Neuronal stem cell (in vitro differentiated cells): ENCODE results near the gene FUT7.
A peak's percentile ranks its signal among the peaks of the same experiment; 100 is the strongest.

Experiments used
- DNase-seq: peaks from one replicate; pipeline ENCODE4 v3.0.0-alpha.2; 2013; ENCODE audit warnings: low spot score
- H2AFZ ChIP-seq: one replicate; pipeline ENCODE4 v1.6.1; 2013; ENCODE audit warnings: mild to moderate bottlenecking, low read length, inconsistent platforms
- H2AK5ac ChIP-seq: 2 replicates; pipeline ENCODE4 v1.6.1; 2013; ENCODE audit warnings: low read depth, mild to moderate bottlenecking, inconsistent platforms, low read length, moderate library complexity, mixed read lengths
- H2BK120ac ChIP-seq: 2 replicates; pipeline ENCODE4 v1.6.1; 2013; ENCODE audit warnings: low read depth, mild to moderate bottlenecking, inconsistent platforms, low read length, moderate library complexity, mixed read lengths
- H2BK12ac ChIP-seq: one replicate; pipeline ENCODE4 v1.6.1; 2013; ENCODE audit warnings: low read length, inconsistent platforms
- H2BK15ac ChIP-seq: 2 replicates; pipeline ENCODE4 v1.6.1; 2013; ENCODE audit warnings: mild to moderate bottlenecking, low read length, inconsistent platforms, mixed read lengths
- H2BK5ac ChIP-seq: one replicate; pipeline ENCODE4 v1.6.1; 2013; ENCODE audit warnings: inconsistent platforms, mild to moderate bottlenecking, low read length, moderate library complexity
- H3K14ac ChIP-seq: one replicate; pipeline ENCODE4 v1.6.1; 2013; ENCODE audit warnings: low read length, inconsistent platforms
- H3K18ac ChIP-seq: 2 replicates; pipeline ENCODE4 v1.6.1; 2013; ENCODE audit warnings: low read length, inconsistent platforms
- H3K23ac ChIP-seq: 2 replicates; pipeline ENCODE4 v1.6.1; 2013; ENCODE audit warnings: low read depth, mild to moderate bottlenecking, mixed read lengths, low read length, inconsistent platforms; ENCODE audit not compliant: poor library complexity
- H3K27ac ChIP-seq: replicated peaks from 3 replicates; pipeline ENCODE4 v1.5.1; 2013; ENCODE audit warnings: low read length, inconsistent platforms
- H3K27me3 ChIP-seq, 3 experiments: 2 replicates each; pipeline ENCODE4 v1.6.1; 2013; ENCODE audit warnings: low read length in 3 of 3, mild to moderate bottlenecking in 2 of 3, inconsistent platforms in 1 of 3, low read depth in 1 of 3, mixed read lengths in 1 of 3, moderate library complexity in 1 of 3; ENCODE audit not compliant: control insufficient read depth in 3 of 3, insufficient read depth in 3 of 3
- H3K36me3 ChIP-seq, 2 donors: replicated peaks in 1 of 2; 2 replicates each; pipeline ENCODE4 v1.6.1; 2013; ENCODE audit warnings: low read length in 2 of 2; ENCODE audit not compliant: control insufficient read depth in 2 of 2, insufficient read depth in 2 of 2
- H3K4ac ChIP-seq: 2 replicates; pipeline ENCODE4 v1.6.1; 2013; ENCODE audit warnings: inconsistent platforms, mild to moderate bottlenecking, low read length, moderate library complexity
- H3K4me1 ChIP-seq, 2 donors: 1 replicate in 1 of 2; 2 replicates in 1 of 2; pipeline ENCODE4 v1.6.1; 2013; ENCODE audit warnings: low read length in 2 of 2, low read depth in 1 of 2; ENCODE audit not compliant: control insufficient read depth in 2 of 2, insufficient read depth in 1 of 2
- H3K4me2 ChIP-seq: one replicate; pipeline ENCODE4 v1.6.1; 2013; ENCODE audit warnings: mild to moderate bottlenecking, low read length, inconsistent platforms; ENCODE audit not compliant: insufficient read depth, poor library complexity, severe bottlenecking
- H3K4me3 ChIP-seq, 2 donors: 2 replicates each; pipeline ENCODE4 v1.5.1; 2013; ENCODE audit warnings: low read length in 2 of 2, mild to moderate bottlenecking in 2 of 2, inconsistent platforms in 1 of 2, moderate library complexity in 1 of 2
- H3K79me1 ChIP-seq: one replicate; pipeline ENCODE4 v1.6.1; 2013; ENCODE audit warnings: low read depth, mild to moderate bottlenecking, inconsistent platforms, low read length, moderate library complexity
- H3K9ac ChIP-seq: one replicate; pipeline ENCODE4 v1.6.1; 2013; ENCODE audit warnings: mild to moderate bottlenecking, low read depth, low read length, inconsistent platforms; ENCODE audit not compliant: poor library complexity
- H3K9me3 ChIP-seq, 2 donors: replicated peaks in 1 of 2; 2 replicates each; pipeline versions ENCODE3 to v1.6.1; 2013; ENCODE audit warnings: low read length in 2 of 2, mild to moderate bottlenecking in 2 of 2, inconsistent platforms in 1 of 2, low read depth in 1 of 2, mixed read lengths in 1 of 2, moderate library complexity in 1 of 2; ENCODE audit not compliant: control insufficient read depth in 2 of 2, insufficient read depth in 1 of 2
- H4K8ac ChIP-seq: one replicate; pipeline ENCODE4 v1.6.1; 2013; ENCODE audit warnings: low read depth, mild to moderate bottlenecking, inconsistent platforms, low read length, moderate library complexity
- H4K91ac ChIP-seq: one replicate; pipeline ENCODE4 v1.6.1; 2013; ENCODE audit warnings: low read length, low read depth, mild to moderate bottlenecking, inconsistent platforms; ENCODE audit not compliant: poor library complexity
- WGBS, 2 donors: extraction: QIAGEN DNeasy Blood & Tissue Kit; methylation state at CpG; one replicate each; pipeline ENCODE4 v1.1.7; 2013; ENCODE audit warnings: missing lambda C conversion rate in 2 of 2, mixed read lengths in 1 of 2; ENCODE audit not compliant: insufficient read length in 2 of 2, insufficient replicate concordance in 1 of 2; ENCODE audit errors: extremely low coverage in 2 of 2; 5-methylcytosine and 5-hydroxymethylcytosine counted together

FUT7 gene

GRCh38 chr9:136981588-136982231, 50.2 kb downstream of the FUT7 start:
- peaks cover 0 to 10% of the 10 kb centered on the region in 2 donors for H3K4me1 ChIP-seq
- no peak overlapping the region for H2BK120ac ChIP-seq
- no peak overlapping the region for H4K8ac ChIP-seq
- H3K9me3 ChIP-seq: no peaks in the 10 kb centered on the region
- no peak overlapping the region for H3K4me2 ChIP-seq
- peak overlapping the region; percentile 56 for H3K14ac ChIP-seq
- H2BK15ac ChIP-seq: no peak overlapping the region
- no peaks in the 10 kb centered on the region for H3K36me3 ChIP-seq
- no peak overlapping the region for H4K91ac ChIP-seq
- H3K23ac ChIP-seq: no peak overlapping the region
- no peaks in the 10 kb centered on the region for H3K79me1 ChIP-seq
- no peak overlapping the region for H3K4ac ChIP-seq
- peaks cover 4 to 64% (median 44%) of the 10 kb centered on the region in 3 experiments for H3K27me3 ChIP-seq
- H3K9ac ChIP-seq: no peak overlapping the region
- no CpG with 5 or more reads among the region's 17 CpGs for WGBS, 2 donors
- DNase-seq: no peak
- no peak overlapping the region for H2AFZ ChIP-seq
- H2AK5ac ChIP-seq: peak overlapping the region; percentile 76
- no peak overlapping the region for H3K4me3 ChIP-seq
- H3K27ac ChIP-seq: no peak overlapping the region
- H2BK5ac ChIP-seq: peak overlapping the region; percentile 66
- no peak overlapping the region for H2BK12ac ChIP-seq
- no peak overlapping the region for H3K18ac ChIP-seq

GRCh38 chr9:136980669-136981478, 51.0 kb downstream of the FUT7 start:
- peak overlapping the region; percentile 81 for H2BK15ac ChIP-seq
- no peaks in the 10 kb centered on the region for H3K79me1 ChIP-seq
- H4K8ac ChIP-seq: no peak overlapping the region
- H2BK5ac ChIP-seq: peak overlapping the region; percentile 66
- H2BK12ac ChIP-seq: no peak overlapping the region
- WGBS, 2 donors: no CpG with 5 or more reads among the region's 16 CpGs
- H2AK5ac ChIP-seq: peak overlapping the region; percentile 84
- H3K4me2 ChIP-seq: no peak overlapping the region
- H3K27ac ChIP-seq: no peak overlapping the region
- no peak overlapping the region for H2AFZ ChIP-seq
- H3K23ac ChIP-seq: peak overlapping the region; percentile 85
- no peaks in the 10 kb centered on the region for H3K9me3 ChIP-seq
- peaks cover 4 to 71% (median 39%) of the 10 kb centered on the region in 3 experiments for H3K27me3 ChIP-seq
- H3K4me3 ChIP-seq: no peak overlapping the region
- H3K14ac ChIP-seq: peak overlapping the region; percentile 56
- no peaks in the 10 kb centered on the region for H3K36me3 ChIP-seq
- DNase-seq: no peak
- H3K9ac ChIP-seq: no peak overlapping the region
- peak overlapping the region; percentile 53 for H4K91ac ChIP-seq
- no peak overlapping the region for H3K4ac ChIP-seq
- H3K18ac ChIP-seq: peak overlapping the region; percentile 71
- peak overlapping the region; percentile 17 for H2BK120ac ChIP-seq
- peaks cover 0 to 10% of the 10 kb centered on the region in 2 donors for H3K4me1 ChIP-seq
